HG03378 (cell line): ENCODE measurements around the gene ZNF484.
"Not testable (repeated sequence)": the region's sequence is repeated elsewhere in the genome, so short reads cannot be mapped to it uniquely, and the experiment has no call there.

Source experiments
- ATAC-seq: cut with Tn5 transposase; IDR thresholded peaks from one replicate; pipeline ENCODE4 v1.9.1; 2021; ENCODE audit warnings: mild to moderate bottlenecking, moderate library complexity; ENCODE audit not compliant: unreplicated experiment

ZNF484 gene

DNA sequence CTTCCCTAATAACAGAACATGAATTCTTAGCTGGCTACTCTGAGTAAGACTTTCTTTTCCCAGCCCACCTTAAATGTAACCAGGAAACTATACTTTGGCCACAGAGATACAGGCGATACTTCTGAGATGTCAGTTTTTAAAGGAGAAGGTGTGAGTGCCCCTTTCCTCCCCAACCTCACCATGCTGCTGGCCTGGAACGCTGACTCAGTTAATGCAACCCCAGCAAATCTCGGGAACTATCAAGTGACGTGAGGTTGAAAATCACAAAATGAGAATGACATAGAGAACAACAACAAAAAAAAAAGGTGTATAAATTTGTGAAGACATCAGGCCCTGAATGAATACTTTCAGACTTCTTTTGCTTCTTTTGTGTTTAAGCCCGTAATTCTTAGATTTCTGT, 13.7 kb downstream of the ZNF484 start:
- ATAC-seq, result no peak

DNA sequence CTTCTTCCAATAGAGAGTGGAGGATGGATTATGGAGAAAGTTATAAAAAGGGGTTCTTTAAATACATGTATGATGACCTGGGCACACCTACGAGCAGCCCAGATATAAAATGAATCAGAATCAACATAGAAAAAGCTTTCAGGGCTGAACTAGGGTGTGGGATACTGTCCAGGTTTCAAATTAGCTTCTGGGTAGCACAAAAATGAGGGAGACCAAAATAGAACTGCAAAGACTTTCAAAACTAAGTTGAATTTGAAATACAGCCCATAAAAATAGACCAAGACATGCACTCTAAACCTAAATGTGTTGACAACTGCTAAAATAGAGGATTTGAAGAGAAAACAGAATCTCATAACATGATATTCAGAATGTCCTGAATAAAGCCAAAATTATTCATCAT, 17.0 kb downstream of the ZNF484 start:
- no peak for ATAC-seq

DNA sequence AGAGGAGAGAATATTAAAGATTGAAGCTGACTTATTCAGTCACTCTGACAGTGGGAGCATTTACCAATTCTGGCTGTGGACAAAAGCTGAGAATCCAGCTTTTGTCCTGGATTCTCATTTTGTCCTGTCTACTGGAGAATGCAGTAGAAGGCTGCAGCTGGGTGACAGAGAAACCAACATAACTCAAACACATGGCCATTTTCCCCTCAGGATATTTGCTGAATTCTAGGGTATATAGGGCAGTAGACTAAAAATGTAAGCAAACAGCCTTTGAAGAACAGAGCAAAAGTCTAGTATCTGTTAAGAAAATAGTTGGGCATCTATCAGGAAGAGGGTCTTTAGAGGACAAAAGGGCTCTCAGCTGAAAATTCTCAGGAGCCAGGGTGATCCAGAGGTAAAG, 20.6 kb downstream of the ZNF484 start:
- no peak for ATAC-seq

DNA sequence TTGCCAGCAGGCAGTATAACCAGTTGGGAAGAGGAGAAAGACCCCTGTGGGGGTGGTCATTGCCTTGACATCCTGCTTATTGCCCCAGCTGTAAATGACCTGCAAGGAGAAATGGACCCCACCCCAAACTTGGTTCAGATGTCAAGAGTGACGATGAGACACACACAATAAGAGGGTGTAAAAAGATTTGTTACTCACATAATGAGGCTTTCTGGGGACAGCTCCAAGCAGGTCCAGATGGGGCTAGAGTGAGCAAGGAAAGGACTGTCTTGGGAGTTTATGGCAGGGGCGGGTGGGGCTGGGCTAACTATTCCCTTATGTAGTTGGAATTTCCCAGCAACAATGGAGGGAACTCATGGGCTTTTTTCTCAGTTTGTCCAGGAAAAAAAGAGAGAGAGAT, 24.1 kb downstream of the ZNF484 start:
- no peak for ATAC-seq

DNA sequence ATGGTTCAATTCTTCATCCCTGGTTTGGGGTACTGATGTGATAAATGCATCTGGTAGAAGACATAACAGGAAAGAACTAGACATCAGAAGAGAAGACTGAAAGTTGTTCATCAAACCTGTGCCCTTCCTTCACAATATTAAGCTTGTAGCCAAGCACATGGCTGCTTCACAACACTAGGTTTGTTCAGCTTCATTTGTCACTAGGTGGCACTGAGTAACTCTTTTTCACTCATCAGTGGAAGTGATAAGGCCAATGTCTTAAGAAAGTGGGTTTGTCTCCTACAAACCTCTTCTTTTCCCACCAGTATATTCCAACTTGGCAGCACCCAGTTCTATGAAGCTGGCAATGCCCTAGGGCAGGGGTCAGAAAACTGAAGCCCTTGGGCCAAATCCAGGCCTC, 26.9 kb downstream of the ZNF484 start:
- no peak for ATAC-seq

DNA sequence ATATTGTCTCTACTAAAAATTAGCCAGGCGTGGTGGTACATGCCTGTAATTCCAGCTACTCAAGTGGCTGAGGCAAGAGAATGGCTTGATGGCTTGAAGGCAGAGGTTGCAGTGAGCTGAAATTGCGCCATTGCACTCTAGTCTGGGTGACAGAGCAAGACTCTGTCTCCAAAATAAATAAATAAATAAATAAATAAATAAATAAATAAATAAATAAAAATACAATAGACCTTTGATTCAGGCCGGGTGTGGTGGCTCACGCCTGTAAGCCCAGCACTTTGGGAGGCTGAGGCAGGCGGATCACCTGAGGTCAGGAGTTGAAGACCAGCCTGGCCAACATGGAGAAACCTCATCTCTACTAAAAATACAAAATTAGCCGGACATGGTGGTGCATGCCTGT, 29.1 kb downstream of the ZNF484 start:
- not testable (repeated sequence) for ATAC-seq

DNA sequence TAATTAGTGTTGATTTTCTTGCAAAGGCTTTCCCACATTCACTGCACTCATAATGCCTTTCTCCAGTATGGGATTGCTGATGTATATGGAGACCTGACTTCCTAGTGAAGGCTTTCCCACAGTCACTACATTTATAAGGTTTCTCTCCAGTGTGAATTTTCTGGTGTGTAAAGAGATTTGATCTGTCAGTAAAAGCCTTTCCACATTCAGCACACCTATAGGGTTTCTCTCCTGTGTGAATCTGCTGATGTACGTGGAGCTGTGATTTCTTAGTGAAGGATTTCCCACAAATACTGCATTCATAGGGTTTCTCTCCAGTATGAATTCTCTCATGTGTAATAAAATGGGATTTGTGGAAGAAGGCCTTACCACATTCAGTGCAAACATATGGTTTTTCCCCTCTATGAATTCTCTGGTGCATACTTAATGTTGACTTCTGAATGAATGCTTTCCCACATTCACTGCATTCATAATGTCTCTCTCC, 31.1 kb downstream of the ZNF484 start:
- no peak for ATAC-seq

DNA sequence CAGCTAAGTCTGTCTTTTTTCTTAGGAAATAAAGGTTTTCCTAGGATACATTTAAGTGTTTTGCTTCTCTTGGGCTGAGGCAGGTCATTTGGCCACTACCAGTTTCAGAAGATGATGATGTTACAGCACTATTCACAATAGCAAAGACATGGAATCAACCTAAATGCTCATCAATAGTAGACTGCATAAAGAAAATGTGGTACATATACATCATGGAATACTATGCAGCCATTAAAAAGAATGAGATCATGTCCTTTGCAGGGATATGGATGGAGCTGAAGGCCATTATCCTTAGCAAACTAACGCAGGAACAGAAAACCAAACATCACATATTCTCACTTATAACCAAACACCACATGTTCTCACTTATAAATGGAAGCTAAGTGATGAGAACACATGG, 39.4 kb downstream of the ZNF484 start:
- ATAC-seq, result not testable (repeated sequence)

DNA sequence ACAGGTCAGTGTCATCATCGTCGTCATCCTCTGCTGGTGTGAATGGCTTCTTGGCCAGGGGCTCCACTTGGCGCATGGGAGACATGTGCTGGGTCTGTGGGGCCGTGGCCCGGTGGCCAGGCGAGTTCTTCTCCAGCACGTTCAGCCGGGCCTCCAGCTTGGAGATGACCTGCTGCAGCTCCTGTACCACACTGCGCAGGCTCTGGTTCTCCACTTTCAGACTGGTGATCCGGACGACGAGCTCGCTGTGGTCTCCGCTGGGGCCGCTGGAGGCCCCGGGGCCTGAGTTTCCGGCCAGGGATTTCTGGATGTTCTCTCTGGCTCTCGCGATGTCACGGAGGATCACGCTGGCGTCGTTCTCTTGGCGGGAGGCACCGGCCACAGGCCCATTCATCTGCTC, 40.6 kb downstream of the ZNF484 start:
- no peak for ATAC-seq

DNA sequence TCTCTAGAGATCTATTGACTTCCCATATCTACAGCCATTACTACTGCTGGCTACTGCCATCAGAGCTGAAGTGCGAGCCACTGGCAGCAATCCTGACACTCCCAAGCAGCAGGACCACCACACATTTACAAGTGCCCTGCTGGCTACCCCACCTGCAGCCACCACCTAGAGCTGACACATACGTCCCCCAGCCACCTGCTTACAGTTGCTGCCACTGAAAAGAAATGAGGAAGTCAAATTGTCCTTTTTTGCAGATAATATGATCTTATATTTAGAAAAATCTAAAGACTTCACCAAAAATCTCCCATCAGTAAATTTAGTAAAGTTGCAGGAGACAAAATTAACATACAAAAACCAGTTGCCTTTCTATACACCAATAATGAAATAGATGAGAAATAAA, 48.4 kb downstream of the ZNF484 start:
- no peak for ATAC-seq

DNA sequence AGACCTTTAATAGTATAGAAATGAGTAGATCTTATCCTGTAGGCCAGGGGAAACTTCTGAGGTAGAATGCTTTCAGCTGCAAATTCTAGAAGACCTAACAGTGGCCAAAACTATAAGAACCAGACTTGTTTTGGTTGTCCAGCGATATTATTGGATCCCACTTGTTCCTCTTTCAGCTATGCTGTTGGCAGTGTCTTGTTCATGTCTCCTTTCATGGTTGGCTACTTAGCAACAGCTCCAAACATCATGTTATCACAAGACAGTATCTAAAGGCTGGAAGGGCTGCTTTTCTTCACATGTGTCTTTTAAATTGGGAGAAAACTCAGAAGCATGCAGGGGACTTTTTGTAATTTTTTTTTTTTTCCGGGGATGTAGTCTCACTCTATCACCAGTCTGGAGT, 52.8 kb downstream of the ZNF484 start:
- ATAC-seq, result not testable (repeated sequence)

DNA sequence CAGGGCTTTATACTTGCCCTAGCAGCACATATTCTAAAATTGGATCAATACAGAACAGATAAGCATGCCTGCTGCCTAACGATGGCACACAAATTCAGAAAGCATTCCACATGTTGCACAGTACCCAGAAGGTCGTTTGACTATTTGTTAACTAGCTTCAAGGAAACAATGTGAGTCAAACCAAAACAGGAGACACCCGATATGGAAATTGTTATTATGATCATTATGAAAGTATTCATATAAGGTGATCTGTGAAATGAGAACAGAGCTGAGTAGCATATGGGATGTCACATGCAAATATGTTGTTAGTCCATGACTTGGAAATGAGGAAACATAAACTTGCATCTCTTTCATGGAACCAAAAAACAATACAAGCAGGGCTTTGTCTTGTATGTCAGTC, 56.9 kb downstream of the ZNF484 start:
- ATAC-seq, result no peak

DNA sequence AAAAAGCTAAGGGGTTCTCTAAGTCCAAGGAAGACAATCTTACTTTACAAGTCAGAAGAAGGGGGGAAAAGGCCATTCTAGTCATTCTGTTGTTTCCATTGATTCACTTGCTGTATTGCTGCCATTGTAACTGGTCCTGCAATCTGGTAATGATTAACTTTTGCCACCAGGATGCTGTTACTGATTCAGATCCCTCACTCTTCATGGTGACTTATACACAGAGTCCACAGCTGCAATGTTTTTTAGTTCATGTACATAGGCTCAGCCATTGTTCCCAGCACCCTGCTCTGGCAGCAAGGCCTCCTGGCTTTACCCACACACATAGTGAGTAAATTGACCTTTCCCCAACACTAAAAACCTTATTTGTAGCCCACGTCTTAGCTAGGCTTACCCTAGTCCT, 57.9 kb downstream of the ZNF484 start:
- ATAC-seq, result not testable (repeated sequence)

DNA sequence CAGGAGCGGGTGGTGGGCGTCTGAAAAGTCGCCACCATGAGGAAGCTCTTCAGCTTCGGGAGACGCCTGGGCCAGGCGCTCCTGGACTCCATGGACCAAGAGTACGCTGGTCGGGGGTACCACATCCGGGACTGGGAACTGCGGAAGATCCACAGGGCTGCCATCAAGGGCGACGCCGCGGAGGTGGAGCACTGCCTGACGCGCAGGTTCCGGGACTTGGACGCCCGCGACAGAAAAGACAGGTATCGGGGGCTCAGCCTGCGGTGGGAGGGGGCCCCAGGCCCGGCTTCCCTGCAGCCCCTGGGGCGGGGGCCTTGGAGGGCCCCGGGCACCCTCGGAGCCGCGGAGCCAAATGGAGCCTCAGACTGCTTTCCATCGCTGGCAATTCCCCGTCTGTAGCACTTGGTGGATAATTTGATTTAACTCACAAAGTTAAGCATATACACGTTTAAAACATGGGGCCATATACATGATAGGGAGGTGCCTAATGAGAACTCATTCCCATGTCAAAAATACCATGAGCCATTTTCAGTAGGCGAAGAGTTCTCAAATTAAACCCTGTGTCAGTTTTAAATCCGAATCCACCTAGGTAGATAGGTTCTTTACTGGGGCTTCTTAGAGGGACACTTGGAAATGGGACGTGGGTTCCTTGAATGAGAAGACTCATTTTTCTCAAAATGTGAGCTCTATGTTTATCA, 68.1 kb downstream of the ZNF484 start:
- ATAC-seq, result not testable (repeated sequence)

DNA sequence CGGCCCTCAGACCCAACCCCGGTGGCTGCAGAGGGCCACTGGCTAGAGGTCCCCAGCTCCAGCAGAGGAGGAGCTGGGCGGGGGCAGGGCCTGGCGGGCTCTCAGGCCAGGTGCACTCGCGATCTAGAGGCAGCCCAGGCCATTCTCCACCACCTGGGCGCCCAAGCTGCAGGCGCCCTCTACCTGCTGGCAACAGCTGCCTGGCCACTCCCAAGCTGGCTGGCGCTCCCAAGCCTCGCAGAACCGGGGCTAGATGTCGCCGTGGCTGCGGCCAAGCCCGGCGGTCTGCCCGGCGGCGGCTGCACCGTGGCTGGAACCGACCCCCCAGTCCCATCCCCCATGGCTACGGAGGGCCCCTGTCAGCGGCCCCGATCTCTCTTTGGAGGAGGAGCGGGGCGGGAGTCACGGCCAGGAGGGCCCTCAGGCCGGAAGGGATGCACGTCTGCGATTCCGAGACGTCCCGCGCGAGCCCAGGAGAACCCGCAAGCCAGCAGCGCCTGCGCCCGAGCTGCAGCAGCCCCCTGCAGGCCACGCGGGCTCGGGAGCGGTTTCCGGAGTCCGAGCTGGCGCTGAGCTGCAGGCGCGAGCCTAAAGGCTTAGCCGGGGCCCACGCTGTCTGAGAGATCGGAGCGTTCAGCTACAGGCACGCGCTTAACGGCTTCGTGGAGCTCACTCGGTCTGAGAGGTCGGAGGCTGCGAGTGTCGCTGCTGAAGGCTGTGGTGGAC, 68.9 kb downstream of the ZNF484 start:
- ATAC-seq, result no peak

DNA sequence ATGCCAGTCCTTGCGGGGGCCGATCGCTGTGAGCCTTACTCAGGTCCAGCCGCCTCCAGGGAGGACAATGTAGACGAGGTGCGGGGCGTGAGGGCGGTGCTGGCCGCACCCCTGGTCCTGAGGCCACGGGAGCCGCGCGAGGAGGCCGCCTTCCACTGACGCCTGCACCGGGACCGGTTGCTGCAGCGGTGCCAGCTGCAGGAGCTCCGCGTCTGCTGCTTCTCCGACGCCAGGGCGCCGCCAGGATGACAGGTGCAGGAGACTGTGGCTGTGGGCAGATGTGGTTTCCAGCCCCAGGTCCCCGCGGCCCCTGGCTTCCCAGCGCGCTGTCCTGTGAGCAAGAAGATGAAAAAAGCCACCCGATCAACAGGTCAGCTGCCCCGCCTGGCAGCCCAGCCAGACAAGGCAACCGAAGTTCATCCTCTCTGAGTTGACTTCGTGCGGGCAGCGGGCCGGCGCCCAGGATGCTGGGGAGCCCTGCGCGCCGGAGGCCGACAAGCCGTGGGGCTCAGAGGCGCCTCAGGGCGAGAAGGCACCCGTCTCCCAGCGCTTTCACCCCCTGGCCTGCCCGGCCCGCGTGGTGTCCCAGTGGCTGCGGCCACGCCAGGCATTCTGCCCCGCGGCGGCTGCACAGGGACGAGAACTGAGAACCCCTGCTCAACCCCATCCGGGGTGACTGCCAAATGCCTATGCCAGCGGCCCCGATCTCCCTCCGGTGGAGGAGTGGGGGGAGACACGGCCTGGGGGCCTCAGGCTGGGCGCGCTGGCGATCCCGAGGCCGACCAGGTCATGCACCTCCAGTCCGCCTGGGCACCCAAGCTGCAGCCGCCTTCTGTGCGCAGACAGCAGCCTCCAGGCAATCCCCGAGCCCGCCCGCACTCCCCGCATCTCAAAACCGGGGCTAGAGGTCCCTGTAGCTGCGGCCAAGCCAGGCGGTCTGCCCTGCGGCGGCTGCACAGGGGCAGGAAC, 69.8 kb downstream of the ZNF484 start:
- ATAC-seq, result no peak

DNA sequence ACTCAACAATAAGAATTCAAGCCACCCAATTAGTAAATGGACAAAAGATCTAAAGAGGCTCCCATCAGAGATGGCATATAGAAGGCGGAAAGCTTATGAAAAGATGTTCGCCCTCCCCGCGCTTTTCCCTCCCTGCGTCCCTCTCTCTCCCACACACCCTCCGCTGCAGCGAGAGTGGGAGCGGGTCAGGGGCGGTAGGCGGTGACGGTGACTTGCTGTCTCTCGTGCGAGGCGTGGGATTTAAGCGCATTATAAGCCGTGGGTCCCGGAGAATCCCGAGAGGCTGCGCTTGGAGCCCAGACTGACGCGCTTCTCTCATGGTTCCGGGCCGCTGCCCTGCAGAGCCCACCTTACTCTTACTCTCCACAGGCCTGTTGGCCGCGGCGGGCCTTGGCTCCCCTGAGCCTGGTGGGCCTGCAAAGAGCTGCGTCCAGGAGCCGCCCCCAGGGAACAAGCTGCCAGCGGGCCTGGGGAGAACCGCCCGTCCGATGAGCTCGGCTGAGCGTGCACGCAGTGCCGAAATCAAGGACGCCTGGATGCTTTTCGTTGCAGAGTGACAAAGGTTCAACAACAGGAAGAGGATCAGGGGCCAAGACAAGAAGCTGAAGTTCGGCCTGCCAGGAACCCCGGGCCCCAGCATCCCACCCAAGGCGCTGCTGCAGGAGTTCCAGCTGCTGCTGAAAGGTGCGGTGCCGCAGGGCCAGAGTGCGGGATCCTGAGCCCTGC, 70.6 kb downstream of the ZNF484 start:
- no peak for ATAC-seq

DNA sequence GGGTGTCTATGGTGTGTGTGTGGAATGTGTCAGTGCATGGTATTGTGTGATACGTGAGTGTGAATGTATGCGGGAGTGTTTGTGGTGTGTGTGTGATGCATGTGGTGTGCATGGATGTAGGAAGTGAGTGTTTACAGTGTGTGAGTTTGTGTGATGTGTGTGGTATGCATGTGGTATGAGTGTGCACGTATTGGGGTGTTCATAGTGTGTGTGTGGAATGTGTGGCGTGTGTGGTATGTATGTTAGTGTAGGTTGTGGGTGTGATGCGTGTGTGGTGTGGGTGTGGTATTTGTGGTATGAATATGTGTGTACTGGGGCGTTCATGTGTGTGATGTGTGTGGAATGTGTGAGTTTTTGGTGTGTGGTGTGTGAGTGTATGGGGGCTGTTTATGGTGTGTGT, 73.1 kb downstream of the ZNF484 start:
- no peak for ATAC-seq

DNA sequence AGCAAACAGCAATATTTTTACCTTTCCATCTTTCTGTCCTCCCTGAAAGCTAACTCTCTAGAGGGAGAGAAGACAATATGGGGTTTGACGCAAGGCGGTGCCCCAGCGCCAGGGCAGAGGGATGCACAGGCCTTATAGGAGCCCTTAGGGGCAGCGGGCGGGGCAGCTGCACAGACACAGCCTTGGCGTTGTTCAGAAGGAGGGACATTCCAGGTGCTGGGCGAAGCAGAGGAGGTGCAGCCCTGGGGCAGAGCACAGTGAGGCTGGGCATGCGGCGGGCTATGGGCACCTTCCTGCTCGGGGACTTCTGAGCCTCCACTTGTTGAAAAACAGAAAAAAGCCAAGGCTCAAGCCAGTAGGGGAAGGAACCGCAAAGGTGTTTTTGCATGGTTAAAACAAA, 79.5 kb downstream of the ZNF484 start:
- ATAC-seq, result no peak

DNA sequence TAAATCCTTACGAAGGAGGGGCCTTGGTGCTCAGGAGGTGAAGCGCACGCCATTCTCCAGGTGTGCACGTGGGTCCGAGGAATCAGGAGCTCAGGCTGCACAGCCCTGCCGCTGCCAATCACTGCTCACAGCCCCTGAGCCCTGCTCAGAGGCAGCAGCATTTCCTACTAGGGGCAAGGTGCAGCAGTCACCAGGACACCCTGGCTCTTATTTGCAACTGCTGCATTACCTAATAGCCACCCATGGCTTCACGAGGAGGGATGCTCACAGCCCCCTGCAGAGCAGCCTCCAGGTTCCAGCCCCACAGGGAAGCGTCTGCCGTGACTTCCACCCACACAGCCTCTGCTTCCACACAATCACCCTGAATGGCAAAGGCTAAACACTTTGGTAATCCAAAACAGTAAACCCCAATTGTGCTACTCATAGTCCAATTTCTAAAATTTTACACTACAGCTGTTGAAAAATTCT, 81.5 kb downstream of the ZNF484 start:
- ATAC-seq, result not testable (repeated sequence)
